ENCODE results near the gene SPON1.

- TF ChIP-seq CTCF (IDR thresholded peaks at IDR 0.05), result no peak
- no peak for TF ChIP-seq POLR2A (IDR thresholded peaks at IDR 0.05)
These were observed 33.8 kb upstream of the SPON1 start for GRCh38 chr11:13928566-13929251.
